ENCODE measurements around the gene PACRG. TPM values are rescaled to one million over a fixed set of nuclear protein-coding genes. Genes with fewer than 3 reads are reported as not detected.

Gene PACRG
- total RNA-seq, 2 donors from 2014 or later: 0.14 to 3.9 TPM

GRCh38 chr6:163199371-163199770 lies 471.6 kb downstream of the PACRG start:
- intact Hi-C loops (cut with DNase I): no loop called here
- DNase-seq (ENCODE audit: low spot score): peak; percentile 35

DNA sequence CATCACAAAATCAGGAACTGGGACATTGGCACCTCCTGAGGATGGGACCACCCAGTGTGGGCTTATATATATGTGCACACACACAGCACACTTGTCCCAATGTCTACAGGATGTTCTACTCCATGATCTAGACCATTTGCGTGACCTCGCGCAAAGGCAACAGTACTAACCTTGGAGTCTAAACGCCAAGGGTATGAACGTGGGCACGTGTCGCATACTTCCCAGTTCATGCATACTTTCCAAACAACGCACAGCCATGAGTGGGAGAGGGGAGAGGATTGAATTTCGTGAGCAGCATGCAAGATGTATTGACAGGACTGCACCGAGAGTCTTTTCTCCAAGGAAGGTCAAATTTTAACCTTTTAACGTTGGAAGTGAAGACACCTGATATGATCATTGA lies 472.5 kb downstream of the PACRG start:
- DNase-seq (ENCODE audit: low spot score): no peak
- intact Hi-C loops (cut with DNase I): no loop called here

- intact Hi-C loops (cut with DNase I): no loop called here
- no peak for DNase-seq (ENCODE audit: low spot score)
Measured at GRCh38 chr6:163200694-163201093, 472.9 kb downstream of the PACRG start.

DNA sequence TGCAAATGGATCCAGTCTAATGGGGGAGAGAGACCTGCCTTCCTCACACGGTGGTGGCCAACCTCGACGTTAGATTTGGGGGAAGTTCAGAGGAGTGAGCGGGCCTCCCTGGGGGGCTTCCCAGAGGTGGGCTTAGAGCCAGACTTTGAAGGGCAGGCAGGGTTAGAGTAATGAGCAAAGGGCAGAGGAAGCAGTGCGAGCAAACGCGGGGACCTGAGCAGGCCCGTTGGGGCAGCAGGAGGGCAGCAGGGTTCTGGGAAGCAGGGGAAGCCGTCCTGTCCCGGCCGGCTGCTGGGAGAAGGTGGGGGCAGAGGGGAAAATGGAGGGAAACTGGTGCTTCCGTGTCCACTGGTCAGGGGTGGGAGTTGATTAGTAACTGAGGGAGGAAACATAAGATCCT lies 474.1 kb downstream of the PACRG start:
- intact Hi-C loops (cut with DNase I): no loop called here
- no peak for DNase-seq (ENCODE audit: low spot score)

GRCh38 chr6:163206196-163206595 lies 478.4 kb downstream of the PACRG start:
- intact Hi-C loops (cut with DNase I): no loop called here
- no peak for DNase-seq (ENCODE audit: low spot score)

DNA sequence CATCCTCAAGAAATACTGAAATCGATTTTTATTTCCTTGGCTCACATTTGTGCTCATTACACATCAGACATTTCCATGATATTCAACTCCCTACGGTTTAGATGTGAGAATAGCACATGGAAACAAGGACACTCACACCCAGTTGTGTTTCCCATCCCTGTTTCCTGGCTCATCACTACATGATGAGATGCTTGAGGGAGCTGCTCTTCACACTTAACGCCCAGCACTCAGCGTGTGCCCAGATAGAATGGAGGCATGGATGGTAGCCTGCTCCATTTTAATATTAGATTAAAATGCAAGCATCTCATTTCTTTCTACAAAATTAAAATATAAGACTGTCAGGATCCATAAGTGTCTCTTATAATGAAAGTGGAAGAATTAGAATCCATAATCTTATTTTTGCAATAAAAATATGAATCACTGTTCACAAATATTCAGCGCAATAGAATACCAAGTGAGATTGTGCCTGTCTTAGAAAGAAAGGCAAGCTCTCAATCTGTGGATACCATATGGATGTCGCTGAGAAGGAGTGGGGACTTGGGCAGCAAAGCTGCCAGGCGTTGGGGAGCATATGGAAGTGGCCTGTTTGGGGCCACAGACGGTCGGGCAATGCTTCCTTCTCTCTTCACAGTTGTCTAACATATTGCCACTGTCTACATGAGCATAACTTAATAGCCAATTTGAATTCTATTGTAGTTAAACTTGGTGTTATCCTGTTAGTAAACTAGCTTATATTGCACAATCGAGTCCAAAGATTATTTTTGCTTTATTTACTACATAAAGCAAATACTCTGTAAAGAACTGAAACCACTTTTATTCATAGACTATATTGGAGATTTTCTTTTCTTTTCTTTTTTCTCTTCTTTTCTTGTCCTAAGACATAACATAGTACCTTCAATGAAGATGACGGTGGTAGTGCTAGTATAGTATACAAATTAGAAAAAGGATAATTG lies 479.9 kb downstream of the PACRG start:
- DNase-seq (ENCODE audit: low spot score): no peak
- intact Hi-C loops (cut with DNase I): no loop called here

DNA sequence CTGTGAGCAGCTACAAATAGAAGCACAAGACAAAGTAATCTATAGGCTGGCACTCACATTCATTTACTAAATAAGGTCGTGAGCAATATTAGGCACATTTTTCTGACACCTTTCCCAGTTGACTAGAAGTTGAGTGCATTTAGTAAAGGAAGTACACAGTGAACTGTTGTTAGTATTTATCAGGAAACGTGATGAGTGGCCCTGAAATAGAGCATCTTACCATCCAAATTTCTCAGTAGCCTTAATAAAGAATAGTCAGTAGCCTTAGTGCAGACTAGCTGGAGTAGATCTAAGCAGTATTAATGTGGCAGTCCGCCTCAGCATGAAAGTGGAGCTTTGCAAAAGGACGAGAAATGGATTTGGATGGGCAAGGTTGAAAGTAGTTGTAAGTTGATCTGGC lies 481.2 kb downstream of the PACRG start:
- intact Hi-C loops (cut with DNase I): no loop called here
- DNase-seq (ENCODE audit: low spot score): no peak

GRCh38 chr6:163212123-163212522 lies 484.3 kb downstream of the PACRG start:
- intact Hi-C loops (cut with DNase I): no loop called here
- DNase-seq (ENCODE audit: low spot score): no peak

DNA sequence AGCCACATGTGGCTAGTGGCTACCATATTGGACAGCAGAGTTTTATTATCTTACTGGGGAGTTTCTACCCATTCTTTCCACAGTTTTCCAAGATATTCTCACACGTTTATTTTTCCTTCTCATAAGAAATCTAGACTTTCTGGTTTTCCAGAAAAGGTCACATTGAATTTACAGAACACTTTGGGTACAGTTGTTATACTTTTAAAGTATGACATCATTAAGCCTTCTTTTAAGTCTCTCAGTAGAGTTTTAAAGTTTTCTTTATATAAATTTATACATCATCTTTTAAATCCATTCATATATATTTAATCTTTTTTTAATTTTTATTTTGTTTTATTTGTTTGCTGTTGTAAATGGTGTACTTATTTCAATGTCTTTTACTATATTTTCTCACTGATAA lies 486.5 kb downstream of the PACRG start:
- intact Hi-C loops (cut with DNase I): no loop called here
- DNase-seq (ENCODE audit: low spot score): no peak

GRCh38 chr6:163218361-163218894 lies 490.7 kb downstream of the PACRG start:
- DNase-seq (ENCODE audit: low spot score): no peak
- intact Hi-C loops (cut with DNase I): no loop called here

GRCh38 chr6:163226181-163226835 lies 498.5 kb downstream of the PACRG start:
- intact Hi-C loops (cut with DNase I): no loop called here
- no peak for DNase-seq (ENCODE audit: low spot score)

DNA sequence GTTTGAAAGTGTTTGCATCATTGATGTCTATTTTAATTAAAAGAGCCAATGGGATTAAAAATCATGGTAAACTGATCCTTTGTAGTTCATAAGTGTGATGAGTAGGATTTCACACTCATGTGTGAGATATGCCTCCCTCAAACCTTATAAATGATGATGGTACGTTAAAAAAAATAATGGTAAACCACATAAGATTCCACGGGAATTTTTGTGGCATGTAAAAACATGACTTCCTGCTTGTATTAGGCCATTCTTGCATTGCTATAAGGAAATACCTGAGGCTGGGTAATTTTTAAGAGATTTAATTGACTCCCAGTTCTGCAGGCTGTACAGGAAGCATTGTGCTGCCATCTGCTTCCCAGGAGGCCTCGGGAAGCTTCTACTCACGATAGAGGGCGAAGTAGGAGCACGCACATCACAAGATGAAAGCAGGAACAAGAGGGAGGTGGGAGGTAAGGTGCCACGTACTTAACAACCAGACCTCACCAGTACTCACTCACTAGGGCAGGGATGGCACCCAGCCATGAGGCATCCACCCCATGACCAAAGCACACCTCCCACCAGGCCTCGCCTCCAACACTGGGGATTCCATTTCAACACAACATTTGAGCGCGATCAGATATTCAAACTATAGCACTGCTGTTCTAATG lies 499.2 kb downstream of the PACRG start:
- intact Hi-C loops (cut with DNase I): no loop called here
- DNase-seq (ENCODE audit: low spot score): no peak

DNA sequence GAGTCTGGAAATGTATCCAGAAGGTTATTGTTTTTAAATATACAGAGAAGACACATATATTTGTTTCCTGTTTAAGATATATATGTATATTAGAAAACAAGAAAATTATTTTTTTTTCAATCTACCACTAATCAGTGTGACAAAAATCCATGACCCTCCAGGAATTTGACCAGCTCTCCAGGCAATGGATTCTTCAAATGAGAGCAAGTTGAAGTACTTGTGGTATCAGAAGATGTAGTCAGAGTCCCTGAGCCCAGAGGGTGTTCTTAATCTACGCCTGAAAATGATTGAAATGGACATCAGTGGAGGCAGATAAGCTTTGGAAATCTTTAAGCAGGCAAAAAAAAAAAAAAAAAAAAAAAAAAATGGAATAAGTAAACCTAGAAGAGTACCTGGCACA lies 500.3 kb downstream of the PACRG start:
- no peak for DNase-seq (ENCODE audit: low spot score)
- intact Hi-C loops (cut with DNase I): no loop called here

GRCh38 chr6:163229050-163229449 lies 501.3 kb downstream of the PACRG start:
- intact Hi-C loops (cut with DNase I): no loop called here
- DNase-seq (ENCODE audit: low spot score): no peak

- intact Hi-C loops (cut with DNase I): no loop called here
- DNase-seq (ENCODE audit: low spot score): no peak
Measured at GRCh38 chr6:163230901-163231300, 503.1 kb downstream of the PACRG start.

- intact Hi-C loops (cut with DNase I): no loop called here
- no peak for DNase-seq (ENCODE audit: low spot score)
Measured at GRCh38 chr6:163231356-163232014, 503.7 kb downstream of the PACRG start.

- no peak for DNase-seq (ENCODE audit: low spot score)
- intact Hi-C loops (cut with DNase I): no loop called here
Measured at GRCh38 chr6:163232015-163232523, 504.3 kb downstream of the PACRG start.

- no peak for DNase-seq (ENCODE audit: low spot score)
- intact Hi-C loops (cut with DNase I): no loop called here
Measured at GRCh38 chr6:163232649-163233048, 504.9 kb downstream of the PACRG start.

GRCh38 chr6:163237110-163237509 lies 509.3 kb downstream of the PACRG start:
- intact Hi-C loops (cut with DNase I): no loop called here
- DNase-seq (ENCODE audit: low spot score): no peak

Data from posterior vena cava (tissue), 2 donors.